ENCODE results near the gene DNAJA2.

DNAJA2 gene

DNA sequence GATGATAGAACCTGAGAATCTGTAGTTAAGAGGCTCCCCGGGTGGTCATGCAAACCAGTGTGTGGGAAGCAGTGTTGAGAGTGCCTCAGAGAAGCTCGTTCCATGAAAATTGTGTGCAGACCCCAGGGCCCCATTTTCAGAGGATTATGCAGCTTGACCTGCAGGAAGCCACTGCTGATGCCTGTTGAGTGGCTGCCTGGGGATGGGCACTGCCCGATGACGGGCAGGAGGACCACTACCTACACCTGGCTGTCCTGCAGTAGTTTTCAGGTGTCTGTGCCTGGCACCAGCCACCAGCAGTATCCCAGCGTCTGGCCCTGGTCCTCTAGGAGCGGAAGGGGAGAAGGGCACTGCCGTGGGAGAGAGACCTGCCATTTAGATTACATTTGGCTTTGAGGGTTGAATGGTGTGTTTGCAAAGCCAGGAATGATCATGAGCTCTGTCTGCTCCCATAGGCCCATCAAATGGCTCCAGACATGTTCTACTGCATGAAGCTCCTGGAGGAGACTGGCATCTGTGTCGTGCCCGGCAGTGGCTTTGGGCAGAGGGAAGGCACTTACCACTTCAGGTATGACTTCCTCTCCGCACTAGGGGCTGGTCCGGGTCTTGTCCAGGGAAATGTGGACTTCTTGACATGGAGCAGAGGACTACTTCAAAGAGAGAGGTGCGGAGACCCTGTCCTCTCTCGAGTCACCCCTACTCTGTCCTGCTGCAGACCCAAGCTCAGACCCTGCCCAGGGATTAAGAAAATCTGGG is 46.8 kb downstream of the DNAJA2 start:
- DNase-seq, result no peak

DNA sequence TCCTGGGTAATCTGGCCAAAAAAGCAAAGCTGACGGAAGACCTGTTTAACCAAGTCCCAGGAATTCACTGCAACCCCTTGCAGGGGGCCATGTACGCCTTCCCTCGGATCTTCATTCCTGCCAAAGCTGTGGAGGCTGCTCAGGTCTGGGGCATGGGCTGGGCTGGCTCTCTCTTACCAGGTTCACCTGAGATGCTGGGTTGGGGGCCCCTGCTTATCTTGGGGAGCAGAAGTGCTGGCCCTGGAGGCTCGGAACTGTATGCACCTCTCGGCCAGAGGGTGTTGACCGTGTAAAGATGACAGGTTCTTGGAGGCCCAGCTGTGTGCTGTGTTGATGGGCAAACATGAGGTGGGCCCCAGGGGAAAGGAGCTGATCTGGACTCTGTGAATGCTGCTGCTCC is 49.1 kb downstream of the DNAJA2 start:
- no peak for DNase-seq

DNA sequence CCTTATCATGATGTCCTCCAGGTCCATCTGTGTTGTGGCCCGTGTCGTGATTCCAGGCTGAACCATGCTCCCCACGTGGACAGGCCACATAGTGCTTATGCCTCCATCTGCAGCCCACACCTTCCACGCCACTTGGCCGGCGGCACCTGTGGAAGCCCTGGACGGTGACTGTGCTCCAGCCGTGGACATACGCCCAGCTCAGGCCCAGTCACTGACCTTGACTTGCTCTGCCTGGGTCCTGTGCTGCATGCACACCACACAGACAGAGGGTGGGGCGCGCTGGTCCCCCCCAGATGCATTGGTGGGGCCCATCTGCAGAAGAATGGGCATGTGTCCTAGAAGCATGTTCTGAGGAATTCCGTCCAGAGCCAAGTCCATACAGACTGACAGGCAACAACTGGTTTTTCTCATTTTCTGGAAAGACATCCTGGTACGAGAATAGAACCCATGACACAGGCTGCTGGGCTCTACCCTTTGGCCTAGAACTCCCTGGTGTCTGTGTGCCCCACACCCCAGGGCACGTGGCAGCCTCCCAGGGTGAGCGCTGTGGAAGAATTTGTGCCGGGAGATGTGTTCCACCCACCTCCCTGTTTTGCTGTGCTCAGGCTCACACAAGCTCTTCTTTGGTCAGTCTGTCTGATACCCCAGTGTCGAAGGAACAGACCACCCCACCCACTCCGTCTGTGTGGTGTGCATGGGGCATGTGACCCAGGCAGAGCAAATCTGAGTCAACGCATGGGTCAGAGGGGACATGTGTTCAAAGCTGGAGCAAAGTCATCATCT is 49.8 kb downstream of the DNAJA2 start:
- DNase-seq, result no peak

DNA sequence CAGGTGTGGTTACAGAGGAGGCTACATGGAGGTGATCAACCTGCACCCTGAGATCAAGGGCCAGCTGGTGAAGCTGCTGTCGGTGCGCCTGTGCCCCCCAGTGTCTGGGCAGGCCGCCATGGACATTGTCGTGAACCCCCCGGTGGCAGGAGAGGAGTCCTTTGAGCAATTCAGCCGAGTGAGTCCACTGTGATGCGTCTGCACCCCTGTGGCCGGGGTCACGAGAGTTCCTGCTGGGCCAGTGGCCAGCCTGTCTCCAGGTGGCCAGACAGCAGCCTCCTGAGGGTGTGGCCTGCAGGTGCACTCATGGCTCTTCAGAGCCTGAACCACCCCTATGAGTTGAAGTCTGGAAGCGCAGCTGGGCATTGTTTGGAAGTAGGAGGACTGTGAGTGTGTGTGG is 51.2 kb downstream of the DNAJA2 start:
- no peak for DNase-seq

DNA sequence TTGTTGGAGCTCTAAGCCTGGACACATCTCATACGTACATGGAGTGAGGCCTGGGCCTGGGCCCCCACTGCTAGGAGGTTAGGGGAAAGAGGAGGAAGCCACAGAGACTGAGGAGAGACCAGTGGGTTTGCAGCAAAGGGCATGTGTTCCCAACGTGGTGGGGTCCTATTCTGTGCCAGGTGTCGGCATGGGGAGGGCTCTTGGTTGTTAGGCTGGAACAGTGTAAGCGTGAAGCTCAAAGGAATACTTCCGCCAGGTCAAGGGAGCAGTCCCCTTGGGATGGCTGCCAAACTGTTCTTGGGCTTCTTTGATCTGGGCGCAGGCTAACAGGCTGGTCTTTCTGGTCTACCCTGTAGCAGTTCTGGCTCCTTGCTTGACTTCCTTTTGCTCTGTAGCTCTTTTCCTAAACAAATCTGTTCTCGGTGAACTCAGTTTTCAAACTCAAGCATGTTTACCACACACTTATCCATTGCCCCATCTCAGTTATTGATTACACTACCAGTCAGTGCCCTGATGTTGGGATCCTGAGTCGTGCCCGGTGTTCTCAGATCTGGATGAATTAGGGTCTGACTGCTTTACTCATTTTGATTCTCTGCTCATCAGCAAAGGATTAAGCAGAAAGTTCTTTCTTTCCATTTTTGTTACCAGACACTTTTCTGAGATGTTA is 52.9 kb downstream of the DNAJA2 start:
- no peak for DNase-seq

DNA sequence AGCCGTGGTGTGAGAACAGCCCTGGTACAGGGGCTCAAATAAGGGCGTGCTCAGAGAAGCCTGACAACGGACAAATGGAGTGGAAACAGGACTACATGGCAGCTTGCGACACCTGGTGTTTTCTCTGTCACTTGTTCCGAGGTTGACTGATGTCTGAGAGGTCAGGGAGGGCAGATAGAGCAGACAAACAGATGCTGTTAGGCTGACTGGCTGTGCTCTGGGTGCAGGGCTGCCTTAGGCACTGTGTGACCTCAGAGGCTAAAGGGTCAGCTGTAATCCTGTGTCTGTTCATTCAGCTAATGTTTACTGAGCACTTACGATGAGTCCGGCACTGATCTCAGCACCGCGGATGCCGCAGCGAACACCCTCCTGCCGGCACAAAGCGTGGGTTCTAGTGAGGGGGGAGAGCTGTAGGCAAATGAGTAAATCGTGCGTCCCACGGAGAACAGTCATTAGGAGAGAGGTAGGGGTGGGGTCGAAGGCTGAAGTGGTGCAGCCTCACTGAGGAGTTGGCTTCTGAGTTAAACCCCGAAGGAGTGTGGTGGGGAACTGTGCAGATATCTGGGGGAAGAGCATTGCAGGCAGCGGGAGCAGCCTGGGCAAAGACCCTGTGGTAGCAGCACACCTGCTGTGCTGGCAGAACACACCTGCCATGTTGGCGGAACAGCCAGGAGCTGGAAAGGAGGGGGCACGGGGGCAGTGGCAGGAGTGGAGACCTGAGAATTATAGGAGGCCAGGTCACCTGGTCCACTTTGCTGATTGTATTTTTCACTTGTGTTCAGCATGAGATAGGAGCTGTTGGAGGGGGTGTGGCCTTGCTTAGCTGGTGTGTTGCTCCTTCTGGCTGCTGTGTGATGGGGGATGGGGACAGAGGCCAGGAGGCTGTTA is 54.3 kb downstream of the DNAJA2 start:
- DNase-seq, result peak; percentile 7

DNA sequence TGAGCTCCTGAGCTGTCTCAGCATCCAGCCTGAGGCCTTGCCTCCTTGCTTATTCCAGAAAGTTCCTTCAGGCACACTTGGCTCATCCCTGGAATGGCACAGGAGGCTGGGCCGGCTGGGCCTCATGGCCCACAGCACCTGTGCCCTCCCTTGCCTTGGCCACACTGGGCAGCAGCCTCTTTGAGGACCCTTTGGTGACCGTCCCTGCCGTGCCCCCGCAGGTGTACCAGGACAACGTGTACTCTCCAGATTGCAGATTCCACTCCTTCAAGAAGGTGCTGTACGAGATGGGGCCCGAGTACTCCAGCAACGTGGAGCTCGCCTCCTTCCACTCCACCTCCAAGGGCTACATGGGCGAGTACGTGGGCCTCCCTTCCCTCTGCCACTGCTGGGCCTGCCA is 55.1 kb downstream of the DNAJA2 start:
- no peak for DNase-seq

DNA sequence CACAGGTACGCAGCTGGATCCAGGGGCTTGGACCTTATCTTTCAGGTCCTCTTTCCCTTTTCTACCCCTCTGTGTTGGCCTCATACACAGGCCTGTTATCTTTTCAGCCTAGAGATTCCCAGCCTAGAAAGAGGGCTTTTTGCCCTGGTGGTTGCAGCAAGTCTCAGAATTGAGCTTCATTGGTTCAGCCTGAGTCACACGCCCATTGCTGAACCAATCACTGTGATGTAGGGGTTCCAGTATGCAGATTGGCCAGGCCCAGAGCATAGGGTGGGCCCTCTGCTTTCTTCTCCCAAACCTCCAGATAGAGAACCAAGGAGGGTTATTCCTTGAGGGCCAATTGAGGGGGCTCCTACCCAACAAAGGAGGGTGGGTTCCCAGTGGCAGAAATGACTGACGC is 56.5 kb downstream of the DNAJA2 start:
- no peak for DNase-seq

DNA sequence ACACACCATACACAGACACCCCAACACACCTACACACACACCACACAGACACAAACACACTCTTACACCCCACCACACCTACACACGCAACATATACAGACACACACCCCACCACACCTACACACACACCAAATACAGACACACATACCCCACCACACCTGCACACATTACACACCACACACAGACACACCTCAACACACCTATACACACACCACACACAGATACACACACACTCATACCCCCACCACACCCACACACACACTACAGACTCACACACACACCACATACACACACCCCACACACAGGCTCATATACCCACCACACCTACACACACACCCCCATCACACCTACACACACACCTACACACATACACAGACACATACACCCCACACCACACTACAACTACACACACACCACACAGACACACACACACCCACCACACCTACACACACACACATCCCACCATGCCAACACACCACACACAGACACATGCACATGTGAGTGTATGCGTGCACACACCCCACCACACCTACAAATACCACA is 57.9 kb downstream of the DNAJA2 start:
- DNase-seq, result no peak

DNA sequence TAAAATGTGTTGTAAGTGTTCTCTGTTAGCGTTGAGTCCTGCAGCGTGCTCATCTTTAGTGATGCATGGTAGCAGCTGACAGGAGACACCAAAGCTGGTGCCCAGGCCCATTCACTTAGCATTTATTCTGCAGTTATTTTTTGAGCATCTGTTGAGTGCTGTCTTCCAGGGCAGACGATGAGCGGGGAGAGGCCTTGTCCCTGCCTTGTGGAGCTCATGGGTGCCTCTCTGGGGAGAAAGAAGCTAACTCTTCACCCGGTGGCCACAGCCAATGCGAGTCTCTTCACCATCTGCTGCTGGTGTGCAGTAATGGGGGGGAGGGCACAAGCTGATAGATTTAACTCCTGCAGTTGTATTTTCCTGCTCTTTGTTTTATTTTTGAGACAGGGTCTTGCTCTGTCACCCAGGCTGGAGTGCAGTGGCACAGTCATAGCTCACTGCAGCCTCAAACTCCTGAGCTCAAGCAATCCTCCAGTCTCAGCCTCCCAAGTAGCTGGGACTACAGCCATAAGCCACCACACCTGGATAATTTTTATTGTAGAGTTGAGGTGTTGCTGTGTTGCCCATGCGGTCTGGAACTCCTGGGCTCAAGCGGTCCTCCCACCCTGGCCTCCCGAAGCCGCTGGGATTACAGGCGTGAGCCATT is 58.8 kb downstream of the DNAJA2 start:
- no peak for DNase-seq

DNA sequence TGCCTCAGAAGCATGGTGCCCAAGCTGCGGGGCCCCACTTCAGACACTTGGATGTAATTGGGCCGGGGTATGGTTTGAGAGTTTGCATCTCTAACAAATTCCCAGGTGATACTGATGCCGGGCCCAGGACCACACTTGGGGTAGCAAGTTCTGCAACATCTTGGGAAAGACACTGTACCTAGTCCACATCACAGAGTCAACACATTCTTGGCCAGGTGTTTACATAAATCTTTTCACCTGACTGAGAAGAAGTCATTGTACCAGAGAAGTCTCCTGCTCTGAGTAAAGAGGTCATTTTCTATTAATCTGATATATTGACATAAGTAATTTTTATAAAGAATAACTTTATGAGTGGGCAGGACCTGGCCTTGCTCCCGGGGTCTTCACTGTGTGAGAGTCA is 61.8 kb downstream of the DNAJA2 start:
- DNase-seq, result no peak

DNA sequence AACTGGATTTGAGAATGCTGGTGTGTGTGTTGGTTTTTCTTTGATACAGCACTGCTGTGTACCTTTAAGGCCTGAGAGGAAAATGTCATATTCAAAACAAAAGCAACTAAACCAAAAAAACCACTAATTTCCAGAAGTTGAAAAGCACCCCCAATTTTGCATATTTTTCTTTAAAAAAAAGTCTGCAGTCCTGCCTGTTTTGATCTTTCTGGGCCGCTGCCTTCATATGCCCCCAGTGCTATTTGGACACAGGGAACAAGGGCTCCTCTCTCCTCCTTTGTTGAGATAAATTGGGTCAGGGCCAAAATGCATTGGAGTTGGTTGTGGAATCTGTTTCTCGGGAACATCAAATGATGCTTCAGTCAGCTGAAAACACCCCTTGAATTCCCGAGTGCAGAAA is 62.4 kb downstream of the DNAJA2 start:
- no peak for DNase-seq

DNA sequence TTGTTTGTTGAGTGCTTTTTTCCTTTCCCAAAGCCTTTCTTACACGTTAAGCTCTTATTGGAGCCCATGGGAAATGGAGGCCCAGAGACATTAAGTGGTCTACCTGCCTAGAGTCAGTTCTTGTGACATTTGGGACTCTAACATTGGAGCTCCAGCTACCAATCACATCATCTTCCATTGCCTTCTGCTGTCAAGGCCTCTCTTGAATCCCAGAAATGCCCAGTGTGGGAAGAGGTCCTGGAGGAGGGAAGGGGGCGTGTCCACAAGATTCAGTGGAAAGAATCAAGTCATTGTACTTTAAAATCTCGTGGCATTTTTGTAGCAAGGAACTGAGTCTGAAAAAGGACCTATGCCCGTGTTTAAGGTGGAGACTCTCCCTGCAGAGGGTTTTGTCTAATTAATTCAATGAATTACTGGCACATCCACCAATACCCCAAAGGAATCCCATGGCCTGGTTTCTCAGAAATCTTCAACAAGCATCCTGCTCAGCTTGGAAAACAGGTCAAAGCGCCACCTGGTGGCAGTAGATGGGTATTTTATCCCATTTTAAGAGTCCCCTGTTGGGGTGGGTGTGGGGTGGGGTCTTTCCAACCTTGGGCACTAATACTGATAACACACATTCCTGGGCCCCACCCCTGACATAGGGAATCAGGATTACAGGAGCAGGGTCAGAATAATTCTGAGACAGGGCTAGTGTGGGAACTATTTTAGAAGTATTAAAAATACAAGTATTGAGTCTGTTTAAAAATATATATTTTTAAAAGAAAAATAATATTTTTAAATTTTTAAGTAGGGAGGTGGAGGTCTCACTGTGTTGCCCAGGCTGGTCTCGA is 64.7 kb downstream of the DNAJA2 start:
- DNase-seq, result peak; percentile 69

DNA sequence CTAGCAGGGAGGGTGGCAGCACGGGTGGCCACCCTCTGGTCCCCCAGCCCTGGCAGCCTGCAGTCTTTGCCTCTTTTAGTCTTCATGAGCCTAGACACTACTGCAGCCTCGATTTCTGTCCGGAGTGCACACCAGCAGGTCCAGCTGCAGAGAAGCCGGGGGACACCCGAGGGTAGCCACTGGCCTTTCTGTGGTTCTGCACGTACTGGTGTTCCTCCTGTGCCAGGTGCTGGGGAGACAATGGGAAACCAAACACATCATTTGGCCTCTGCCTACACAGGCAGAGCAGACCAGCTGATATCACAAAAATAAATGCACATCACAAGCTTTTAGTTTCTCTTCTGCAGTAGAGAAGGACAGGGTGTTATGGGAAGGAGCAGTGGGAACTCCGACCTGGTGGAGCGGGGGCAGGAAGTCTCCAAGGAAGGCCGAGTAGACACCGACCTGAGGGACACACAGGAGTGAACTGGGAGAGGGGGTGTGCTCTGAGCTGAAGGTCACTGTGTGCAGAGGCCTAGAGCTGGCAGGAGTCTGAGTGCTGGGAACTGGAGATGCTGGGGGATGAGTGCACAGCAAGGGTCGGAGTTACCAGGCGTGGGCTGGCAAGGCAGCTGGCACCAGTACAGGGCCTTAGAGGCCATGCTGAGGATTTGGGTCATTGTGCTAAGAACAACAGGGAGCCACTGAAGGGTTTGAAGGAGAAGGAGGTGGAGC is 66.3 kb downstream of the DNAJA2 start:
- DNase-seq, result no peak

DNA sequence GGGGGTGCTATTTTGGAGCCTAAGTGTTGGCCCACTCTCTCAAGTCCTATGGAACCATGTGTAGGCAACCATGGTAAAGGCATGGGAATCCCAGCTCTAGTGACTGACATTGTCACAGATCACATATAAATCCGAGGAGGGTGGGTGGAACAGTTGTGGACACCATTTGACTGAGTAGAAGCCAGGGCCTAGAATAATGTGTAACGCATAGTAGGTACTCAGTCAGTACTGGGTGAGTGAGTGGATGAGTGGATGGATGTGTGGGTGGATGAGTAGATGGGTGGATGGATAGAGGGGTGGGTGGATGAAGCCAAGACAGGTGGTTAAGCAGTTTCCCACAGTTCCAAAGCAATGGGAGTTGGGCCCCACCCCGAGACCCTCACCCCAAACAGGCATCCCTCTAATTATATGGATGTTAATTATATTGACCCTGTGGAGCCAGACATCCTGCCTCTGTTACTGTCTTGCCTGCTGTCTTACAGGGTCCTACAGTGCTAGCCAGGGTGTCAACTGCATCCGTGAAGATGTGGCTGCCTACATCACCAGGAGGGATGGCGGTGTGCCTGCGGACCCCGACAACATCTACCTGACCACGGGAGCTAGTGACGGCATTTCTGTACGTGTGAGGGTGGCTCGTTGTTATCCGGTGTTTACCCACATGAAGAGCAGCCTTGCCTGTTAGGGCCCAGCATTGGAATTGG is 67.0 kb downstream of the DNAJA2 start:
- DNase-seq, result no peak

Measured in stimulated activated CD4-positive, alpha-beta T cell treated with anti-CD3 and anti-CD28 coated beads, Interleukin-4, amount 100 ng/mL, for 24 hours (primary cell).